Left renal pelvis (tissue), 4 donors: ENCODE measurements around the gene THADA. TPM values are rescaled to one million over a fixed set of nuclear protein-coding genes. Genes with fewer than 3 reads are reported as not detected.
"Not testable (repeated sequence)": the region's sequence is repeated elsewhere in the genome, so short reads cannot be mapped to it uniquely, and the experiment has no call there.

Experiments
- DNase-seq, 4 donors: peaks; one replicate each; pipeline ENCODE4 v3.0.0-alpha.2; 2013; ENCODE audit warnings: low read depth in 4 of 4, low spot score in 3 of 4
- polyA plus RNA-seq, 4 donors: library from polyadenylated mRNA; unstranded; fragments of 120-200 nt; gene quantifications; one replicate each; pipeline ENCODE4 v1.2.1, GENCODE V29; 2013; ENCODE audit not compliant: insufficient read length in 4 of 4

The THADA gene
- polyA plus RNA-seq, 4 donors: 19.9 to 38.6 (median 33.6) TPM

GRCh38 chr2:43292297-43292696 lies 303.5 kb downstream of the THADA start:
- no peak for DNase-seq

GRCh38 chr2:43289331-43289730 lies 306.5 kb downstream of the THADA start:
- DNase-seq: no peak

DNA sequence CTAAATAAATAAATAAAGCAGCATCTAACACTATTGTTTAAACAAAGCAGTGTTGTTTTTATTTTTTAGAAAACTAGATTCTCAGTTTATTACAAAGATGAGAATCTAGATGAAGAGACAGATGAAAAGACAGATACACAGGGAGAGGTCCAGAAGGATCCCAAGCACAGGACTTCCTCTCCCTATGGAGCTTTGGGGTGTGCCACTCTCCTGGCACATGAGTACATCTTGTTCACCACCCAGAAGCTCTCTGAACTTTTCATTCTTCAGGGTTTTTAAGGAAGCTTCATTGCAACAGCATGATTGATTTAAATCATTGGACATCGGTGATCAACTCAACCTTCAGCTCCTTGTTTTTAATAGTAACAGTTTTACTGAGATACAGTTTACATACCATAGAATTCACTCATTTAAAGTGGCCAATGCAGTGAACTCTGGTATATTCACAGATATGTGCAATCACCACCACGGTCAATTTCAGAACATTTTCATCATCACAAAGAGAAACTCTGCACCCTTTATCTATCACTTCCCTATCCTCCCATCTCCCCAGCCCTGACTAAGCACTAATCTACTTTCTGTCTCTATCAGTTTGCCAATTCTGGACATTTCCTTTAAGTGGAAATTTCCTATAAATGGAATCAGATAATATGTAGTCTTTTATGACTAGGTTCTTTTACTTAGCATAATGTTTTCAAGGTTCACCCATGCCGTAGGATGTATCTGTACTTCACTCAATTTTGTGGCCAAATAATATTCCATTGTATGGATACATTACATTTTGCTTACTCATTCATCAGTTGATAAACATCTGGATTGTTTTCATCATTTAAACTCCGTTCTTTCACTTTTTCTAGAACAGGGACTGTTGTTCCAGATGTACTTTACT lies 307.2 kb downstream of the THADA start:
- no peak for DNase-seq

DNA sequence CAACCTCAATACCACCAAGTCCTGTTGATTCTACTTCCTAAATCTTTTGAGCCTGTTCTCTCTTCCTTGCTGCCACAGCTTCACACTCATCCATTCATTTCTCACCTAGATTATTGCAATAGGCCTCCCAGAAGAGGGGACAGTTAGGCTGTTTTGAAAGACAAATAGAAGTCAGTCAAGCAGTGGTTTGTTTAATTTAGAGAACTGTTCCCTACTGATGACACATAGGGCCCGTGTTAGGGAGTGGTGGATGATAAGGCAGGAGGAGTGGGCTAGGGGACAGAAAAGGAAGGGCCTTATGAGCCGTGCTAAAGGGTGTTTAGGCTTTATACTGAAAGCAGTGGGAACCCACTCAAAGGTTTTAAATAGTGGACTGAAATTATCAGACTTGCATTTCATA lies 309.9 kb downstream of the THADA start:
- DNase-seq: no peak

GRCh38 chr2:43284967-43285366 lies 310.9 kb downstream of the THADA start:
- no peak for DNase-seq

DNA sequence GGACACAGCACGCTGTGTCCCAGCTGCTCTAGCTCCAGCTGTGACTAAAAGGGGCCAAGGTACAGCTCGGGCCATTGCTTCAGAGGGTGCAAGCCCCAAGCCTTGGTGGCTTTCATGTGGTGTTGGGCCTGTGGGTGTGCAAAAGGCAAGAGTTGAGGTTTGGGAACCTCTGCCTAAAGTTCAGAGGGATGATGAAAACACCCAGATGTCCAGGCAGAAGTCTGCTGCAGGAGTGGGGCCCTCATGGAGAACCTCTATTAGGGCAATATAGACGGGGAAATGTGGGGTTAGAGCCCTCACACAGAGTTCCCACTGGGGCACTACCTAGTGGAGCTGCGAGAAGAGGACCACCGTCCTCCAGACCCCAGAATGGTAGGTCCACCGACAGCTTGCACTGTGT lies 311.5 kb downstream of the THADA start:
- not testable (repeated sequence) for DNase-seq

GRCh38 chr2:43280994-43281393 lies 314.8 kb downstream of the THADA start:
- DNase-seq: no peak

GRCh38 chr2:43279317-43279840 lies 316.5 kb downstream of the THADA start:
- no peak for DNase-seq

- DNase-seq: no peak
Measured at GRCh38 chr2:43278564-43279220, 317.1 kb downstream of the THADA start.

GRCh38 chr2:43276962-43277391 lies 318.9 kb downstream of the THADA start:
- no peak for DNase-seq

DNA sequence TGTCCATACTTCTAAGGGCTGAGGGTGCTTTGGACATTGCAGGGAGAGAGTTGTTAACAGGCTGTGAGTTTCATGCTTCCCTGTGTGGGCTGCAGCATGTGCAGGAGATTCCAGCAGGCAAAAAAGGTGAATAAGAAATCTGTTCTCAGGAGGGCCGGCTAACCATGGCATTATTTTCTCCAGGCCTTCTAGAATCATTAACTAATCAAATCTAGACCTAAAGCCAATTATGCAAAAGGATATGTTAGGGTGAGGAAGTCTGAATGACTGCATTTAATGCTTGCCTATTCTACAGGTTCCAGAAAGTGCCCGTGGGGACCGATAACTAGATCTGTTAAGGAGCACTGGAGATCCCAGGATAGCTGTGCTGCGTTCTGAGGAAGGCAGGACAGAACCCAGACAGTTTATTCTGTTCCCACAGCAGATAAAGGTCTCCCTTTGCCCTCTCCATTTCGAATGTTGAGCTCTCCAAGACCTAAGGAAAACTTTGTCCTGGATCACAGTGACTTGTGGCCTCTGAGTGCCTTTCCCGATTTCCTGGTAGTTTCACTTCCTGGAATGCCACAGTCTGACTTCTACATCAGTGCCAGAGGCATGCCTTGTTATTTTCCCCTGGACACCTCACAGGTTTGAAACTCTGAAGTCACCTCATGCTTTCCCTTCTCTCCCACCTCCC lies 319.4 kb downstream of the THADA start:
- no peak for DNase-seq

DNA sequence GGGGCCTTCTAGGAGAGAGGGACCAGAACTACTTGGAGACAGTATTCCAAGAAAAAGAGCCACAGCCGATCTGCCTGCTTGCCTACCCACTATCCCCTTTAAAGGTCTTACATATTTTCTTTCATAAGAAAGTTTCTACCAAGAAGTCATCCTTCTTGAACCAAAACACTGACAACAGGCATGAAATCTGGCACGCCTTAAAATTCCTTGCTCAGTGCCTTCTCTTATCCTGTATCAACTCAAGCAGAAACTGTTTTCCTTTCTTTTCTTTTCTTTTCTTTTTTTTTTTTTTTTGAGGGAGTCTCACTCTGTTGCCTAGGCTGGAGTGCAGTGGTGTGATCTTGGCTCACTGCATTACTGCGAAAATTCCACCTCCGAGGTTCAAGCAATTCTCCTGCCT lies 321.1 kb downstream of the THADA start:
- DNase-seq: no peak

DNA sequence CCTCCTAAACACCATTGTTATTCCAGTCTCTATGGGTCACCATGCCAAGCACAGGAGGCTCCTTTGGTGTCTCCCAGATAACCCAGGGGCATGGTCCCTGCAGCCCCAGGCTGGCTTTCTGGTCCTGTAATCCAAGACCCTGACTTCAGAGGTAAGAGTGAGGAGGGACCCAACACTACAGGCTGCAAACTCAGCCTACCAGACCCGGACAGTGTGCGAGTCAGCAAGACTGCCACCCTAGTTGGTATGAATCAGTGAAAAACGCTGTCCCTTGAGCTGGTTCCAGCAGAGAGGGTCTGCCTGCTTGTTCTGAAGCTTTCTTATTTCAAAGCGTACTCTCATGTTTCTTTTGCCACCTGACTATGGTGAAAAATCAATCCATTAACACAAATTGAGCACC lies 321.8 kb downstream of the THADA start:
- no peak for DNase-seq

DNA sequence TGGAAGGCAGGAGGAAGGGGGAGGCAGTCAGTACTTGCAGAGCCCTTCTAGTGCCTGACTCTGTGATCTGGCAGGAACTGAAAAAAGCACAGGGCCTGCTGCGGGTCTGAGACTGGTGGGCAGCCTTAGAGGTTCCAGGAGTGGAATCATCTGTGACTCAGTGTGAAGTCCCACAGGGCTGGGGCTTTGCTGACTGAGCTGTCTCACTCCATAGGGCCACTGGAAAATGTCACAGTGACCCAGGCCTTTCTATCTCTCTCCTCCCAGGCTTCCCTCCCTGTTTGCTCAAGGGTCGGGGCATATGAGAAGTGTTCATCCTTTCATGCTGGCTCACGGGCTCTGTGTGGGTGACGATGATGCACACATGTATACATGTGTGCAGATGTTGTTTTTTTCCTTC lies 322.3 kb downstream of the THADA start:
- no peak for DNase-seq

GRCh38 chr2:43270930-43271615 lies 324.8 kb downstream of the THADA start:
- no peak for DNase-seq

- DNase-seq: no peak
Measured at GRCh38 chr2:43270461-43270860, 325.4 kb downstream of the THADA start.

GRCh38 chr2:43269706-43270105 lies 326.1 kb downstream of the THADA start:
- no peak for DNase-seq

DNA sequence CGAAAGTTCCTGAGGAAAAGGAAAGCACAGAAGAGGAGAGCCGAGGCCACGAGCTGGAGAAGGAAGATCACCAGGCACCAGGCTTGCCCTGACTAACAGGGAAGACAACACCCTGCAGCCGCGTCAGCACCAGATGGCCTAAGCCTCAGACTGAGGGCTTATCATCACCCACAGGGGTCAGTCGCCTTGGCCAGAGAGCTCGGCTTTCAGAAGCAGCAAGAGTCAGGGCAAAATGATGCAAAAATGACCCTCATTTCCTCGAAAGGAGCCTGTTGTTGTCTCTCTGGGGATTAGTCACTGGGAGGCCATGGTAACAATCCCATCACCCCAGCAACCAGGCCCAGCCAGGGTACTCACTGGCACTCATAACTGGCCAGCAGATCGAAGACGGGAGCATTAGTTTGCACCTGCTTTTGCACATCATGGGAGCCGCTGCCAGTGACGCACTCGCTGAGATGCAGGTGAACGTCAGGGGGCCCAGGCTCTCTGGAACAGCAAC lies 326.7 kb downstream of the THADA start:
- no peak for DNase-seq

- no peak for DNase-seq
Measured at GRCh38 chr2:43268066-43268953, 327.5 kb downstream of the THADA start.
